MCF 10A (cell line): ENCODE measurements around the gene L3MBTL1. TPM values are rescaled to one million over a fixed set of nuclear protein-coding genes. Genes with fewer than 3 reads are reported as not detected.
A peak's percentile ranks its signal among the peaks of the same experiment; 100 is the strongest.

Experiments used
- BruUV-seq: library from RNA; stranded (reverse); fragments of 400-500 nt; replicated peaks from 2 replicates; lab custom pipeline; 2021; lab: Mats Ljungman, UMichigan
- CTCF ChIA-PET: fragments of 300-600 bp; sonication (Branson Sonifier 250); formaldehyde crosslinking; extraction: SDS; loops from one replicate; lab custom pipeline; 2021; ENCODE audit warnings: antibody characterized with exemption, inconsistent platforms; lab: Yijun Ruan, JAX
- POLR2A ChIA-PET: fragments of 300-600, 350-650 bp; sonication (Branson Sonifier 250); formaldehyde crosslinking; extraction: SDS; loops from one replicate; lab custom pipeline; 2020; ENCODE audit warnings: antibody characterized with exemption, inconsistent platforms; lab: Yijun Ruan, JAX
- DNase-seq: peaks from one replicate; pipeline ENCODE4 v3.0.0-alpha.2; 2018; ENCODE audit not compliant: unreplicated experiment
- H3K27ac Mint-ChIP-seq: one replicate; pipeline ENCODE4 v1.8.0; 2022; ENCODE audit warnings: mild to moderate bottlenecking, low read depth, mixed read lengths; ENCODE audit not compliant: unreplicated experiment
- H3K27me3 Mint-ChIP-seq: one replicate; pipeline ENCODE4 v1.8.0; 2022; ENCODE audit warnings: mixed read lengths; ENCODE audit not compliant: insufficient read depth, unreplicated experiment
- H3K36me3 Mint-ChIP-seq: one replicate; pipeline ENCODE4 v1.8.0; 2022; ENCODE audit warnings: mild to moderate bottlenecking, moderate library complexity, mixed read lengths; ENCODE audit not compliant: insufficient read depth, unreplicated experiment
- H3K4me1 Mint-ChIP-seq: one replicate; pipeline ENCODE4 v1.8.0; 2022; ENCODE audit warnings: mixed read lengths; ENCODE audit not compliant: insufficient read depth, unreplicated experiment
- H3K4me3 Mint-ChIP-seq: one replicate; pipeline ENCODE4 v1.8.0; 2022; ENCODE audit warnings: mild to moderate bottlenecking, moderate library complexity, mixed read lengths; ENCODE audit not compliant: unreplicated experiment
- H3K9me3 Mint-ChIP-seq: one replicate; pipeline ENCODE4 v1.8.0; 2022; ENCODE audit warnings: mixed read lengths; ENCODE audit not compliant: unreplicated experiment
- CTCF ChIP-seq: fragments of 200-600 bp; IDR thresholded peaks from one replicate; pipeline ENCODE4 v1.8.0; 2022; ENCODE audit warnings: antibody characterized with exemption, mild to moderate bottlenecking; ENCODE audit not compliant: unreplicated experiment
- intact Hi-C: fragments of 100-400 bp; cut with micrococcal nuclease; formaldehyde crosslinking; loops from 2 replicates; pipeline ENCODE4 v1.14.1; 2022
- total RNA-seq: library from RNA; stranded (reverse); gene quantifications from 2 replicates; pipeline ENCODE4 v1.2.3, GENCODE V29; 2022

The L3MBTL1 gene
- total RNA-seq, 1 experiment from 2014 or later: 10.5 TPM

GRCh38 chr20:43508604-43509040 is 1.1 kb downstream of the L3MBTL1 start:
- Mint-ChIP-seq H3K36me3 (no peaks in the 10 kb centered on the region), H3K4me3 (peak overlapping the region; percentile 76), H3K9me3 (no peaks in the 10 kb centered on the region), H3K27ac (no peak overlapping the region), H3K27me3 (no peaks in the 10 kb centered on the region), H3K4me1 (no peaks in the 10 kb centered on the region)
- no peak for TF ChIP-seq CTCF
- no TSS peak for BruUV-seq
- ChIA-PET CTCF (interaction anchor here (0.6 to 0.7 kb wide), 3 partner anchors 10 to 880 kb away, joined by 3 to 4 read pairs (median 3); no protein-coding TSS in a partner anchor), POLR2A (interaction anchor here (0.9 to 1.0 kb wide), 2 partner anchors 17 to 50 kb away, joined by 3 read pairs; no protein-coding TSS in a partner anchor)
- intact Hi-C loops: no loop called here
- DNase-seq: no peak

- intact Hi-C loops: loop anchor here (5.0 kb wide), 1 partner anchor 55 kb away; the partner anchor contains the start of gene SRSF6
- POLR2A ChIA-PET: interaction anchor here (0.8 to 1.3 kb wide), 2 partner anchors 45 to 54 kb away, joined by 3 to 4 read pairs; partner anchors contain the start of gene SRSF6
- DNase-seq: no peak
- BruUV-seq: no TSS peak
- no peak for TF ChIP-seq CTCF
- Mint-ChIP-seq H3K27ac (no peak overlapping the region), H3K9me3 (no peaks in the 10 kb centered on the region), H3K4me3 (no peak overlapping the region), H3K36me3 (peaks cover 6% of the 10 kb centered on the region), H3K4me1 (peaks cover 20% of the 10 kb centered on the region), H3K27me3 (no peaks in the 10 kb centered on the region)
- CTCF ChIA-PET: interaction anchor here (0.7 kb wide), 1 partner anchor 9 kb away, joined by 4 read pairs; no protein-coding TSS in a partner anchor
Measured at GRCh38 chr20:43511879-43512278, 4.4 kb downstream of the L3MBTL1 start.

GRCh38 chr20:43513372-43513930 is 6.0 kb downstream of the L3MBTL1 start:
- TF ChIP-seq CTCF: no peak
- Mint-ChIP-seq H3K27ac (peak overlapping the region; percentile 89), H3K9me3 (no peaks in the 10 kb centered on the region), H3K4me3 (peak overlapping the region; percentile 99), H3K4me1 (peaks cover 20% of the 10 kb centered on the region), H3K36me3 (peaks cover 6% of the 10 kb centered on the region), H3K27me3 (no peaks in the 10 kb centered on the region)
- intact Hi-C loops: loop anchor here (5.0 kb wide), 1 partner anchor 56 kb away; the partner anchor contains the start of gene SRSF6
- ChIA-PET POLR2A (interaction anchor here (0.6 to 3.7 kb wide), 5 partner anchors 10 to 264 kb away, joined by 3 to 52 read pairs (median 10); partner anchors contain the start of gene SRSF6), CTCF (interaction anchor here (0.7 kb wide), 1 partner anchor 299 kb away, joined by 3 read pairs; no protein-coding TSS in a partner anchor)
- TSS peak; percentile 43 for BruUV-seq
- no peak for DNase-seq
